Measurements from ENCODE around the gene HAUS6.

DNA sequence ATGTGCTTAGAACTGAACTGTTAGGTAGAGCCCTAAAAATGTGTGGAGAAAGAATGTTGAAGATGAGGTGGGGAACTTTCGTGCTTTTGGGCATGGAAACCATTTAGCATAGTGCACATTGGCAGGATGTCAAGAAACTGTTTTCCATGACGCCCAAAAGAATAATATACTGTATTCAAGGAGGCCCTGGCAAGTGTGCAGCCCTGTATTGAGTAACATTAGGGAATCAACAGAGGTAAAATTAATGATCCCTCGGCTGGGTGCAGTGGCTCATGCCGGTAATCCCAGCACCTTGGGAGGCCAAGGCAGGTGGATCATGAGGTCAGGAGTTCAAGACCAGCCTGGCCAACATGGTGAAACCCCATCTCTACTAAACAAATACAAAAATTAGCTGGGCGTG lies 45.5 kb upstream of the HAUS6 start:
- TF ChIP-seq, protein P1, sequence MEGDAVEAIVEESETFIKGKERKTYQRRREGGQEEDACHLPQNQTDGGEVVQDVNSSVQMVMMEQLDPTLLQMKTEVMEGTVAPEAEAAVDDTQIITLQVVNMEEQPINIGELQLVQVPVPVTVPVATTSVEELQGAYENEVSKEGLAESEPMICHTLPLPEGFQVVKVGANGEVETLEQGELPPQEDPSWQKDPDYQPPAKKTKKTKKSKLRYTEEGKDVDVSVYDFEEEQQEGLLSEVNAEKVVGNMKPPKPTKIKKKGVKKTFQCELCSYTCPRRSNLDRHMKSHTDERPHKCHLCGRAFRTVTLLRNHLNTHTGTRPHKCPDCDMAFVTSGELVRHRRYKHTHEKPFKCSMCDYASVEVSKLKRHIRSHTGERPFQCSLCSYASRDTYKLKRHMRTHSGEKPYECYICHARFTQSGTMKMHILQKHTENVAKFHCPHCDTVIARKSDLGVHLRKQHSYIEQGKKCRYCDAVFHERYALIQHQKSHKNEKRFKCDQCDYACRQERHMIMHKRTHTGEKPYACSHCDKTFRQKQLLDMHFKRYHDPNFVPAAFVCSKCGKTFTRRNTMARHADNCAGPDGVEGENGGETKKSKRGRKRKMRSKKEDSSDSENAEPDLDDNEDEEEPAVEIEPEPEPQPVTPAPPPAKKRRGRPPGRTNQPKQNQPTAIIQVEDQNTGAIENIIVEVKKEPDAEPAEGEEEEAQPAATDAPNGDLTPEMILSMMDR (IDR thresholded peaks at IDR 0.05): no peak
- TF ChIP-seq POLR2A (IDR thresholded peaks at IDR 0.05): no peak
